Vagina (tissue), 2 donors: ENCODE measurements around the gene TP53I11. TPM values are rescaled to one million over a fixed set of nuclear protein-coding genes. Genes with fewer than 3 reads are reported as not detected.

Experiments used
- DNase-seq, 2 donors: peaks; one replicate each; pipeline ENCODE4 v3.0.0-alpha.2; 2017; ENCODE audit errors: extremely low spot score in 2 of 2
- H3K27ac ChIP-seq: fragments of 200-600 bp; sonication (generic); one replicate; pipeline ENCODE4 v1.5.1; 2019
- H3K27me3 ChIP-seq: fragments of 200-600 bp; sonication (generic); one replicate; pipeline ENCODE4 v1.5.1; 2019
- H3K36me3 ChIP-seq, 2 donors: fragments of 200-600 bp; sonication (generic); one replicate each; pipeline ENCODE4 v1.5.1; 2017 to 2019
- H3K4me1 ChIP-seq: fragments of 200-600 bp; sonication (generic); one replicate; pipeline ENCODE4 v1.5.1; 2019
- H3K4me3 ChIP-seq, 2 donors: fragments of 200-600 bp; sonication (generic); 1 replicate in 1 of 2; 2 replicates in 1 of 2; pipeline ENCODE4 v1.5.1; 2016 to 2019
- H3K9me3 ChIP-seq: fragments of 200-600 bp; sonication (generic); one replicate; pipeline ENCODE4 v1.5.1; 2019
- POLR2A ChIP-seq, 2 donors: fragments of 450-650 bp; IDR thresholded peaks; one replicate each; pipeline ENCODE4 v1.6.1; 2017; ENCODE audit warnings: antibody characterized with exemption in 2 of 2, mild to moderate bottlenecking in 2 of 2, moderate library complexity in 2 of 2
- POLR2AphosphoS5 ChIP-seq, 2 donors: sonication (generic); formaldehyde crosslinking; IDR thresholded peaks; one replicate each; pipeline ENCODE4 v1.9.0; 2017; ENCODE audit warnings: antibody characterized with exemption in 2 of 2, mild to moderate bottlenecking in 2 of 2, low read depth in 1 of 2; ENCODE audit not compliant: insufficient read depth in 1 of 2
- intact Hi-C: fragments of 100-400 bp; cut with DNase I; formaldehyde crosslinking; loops from one replicate; pipeline ENCODE4 v1.15.1; 2023
- total RNA-seq: library from RNA; depleted of rRNA; stranded (reverse); fragments of >200 nt; gene quantifications from one replicate; pipeline ENCODE4 v1.2.3, GENCODE V29; 2016
- TF ChIP-seq, protein P1 (sequence below), 3 experiments: fragments of 450-650 bp in 2 of 3; fragments of 200-600 bp in 1 of 3; sonication (generic) in 1 of 3; IDR thresholded peaks; one replicate each; pipeline ENCODE4 v1.5.1; 2017 to 2019; ENCODE audit warnings: antibody characterized with exemption in 3 of 3, mild to moderate bottlenecking in 2 of 3, moderate library complexity in 2 of 3

TP53I11 gene
- total RNA-seq, 1 donor from 2014 or later, result 50.6 TPM

GRCh38 chr11:44884056-44884455, 66.6 kb downstream of the TP53I11 start:
- no peaks in the 10 kb centered on the region for H3K36me3 ChIP-seq
- TF ChIP-seq, protein P1, sequence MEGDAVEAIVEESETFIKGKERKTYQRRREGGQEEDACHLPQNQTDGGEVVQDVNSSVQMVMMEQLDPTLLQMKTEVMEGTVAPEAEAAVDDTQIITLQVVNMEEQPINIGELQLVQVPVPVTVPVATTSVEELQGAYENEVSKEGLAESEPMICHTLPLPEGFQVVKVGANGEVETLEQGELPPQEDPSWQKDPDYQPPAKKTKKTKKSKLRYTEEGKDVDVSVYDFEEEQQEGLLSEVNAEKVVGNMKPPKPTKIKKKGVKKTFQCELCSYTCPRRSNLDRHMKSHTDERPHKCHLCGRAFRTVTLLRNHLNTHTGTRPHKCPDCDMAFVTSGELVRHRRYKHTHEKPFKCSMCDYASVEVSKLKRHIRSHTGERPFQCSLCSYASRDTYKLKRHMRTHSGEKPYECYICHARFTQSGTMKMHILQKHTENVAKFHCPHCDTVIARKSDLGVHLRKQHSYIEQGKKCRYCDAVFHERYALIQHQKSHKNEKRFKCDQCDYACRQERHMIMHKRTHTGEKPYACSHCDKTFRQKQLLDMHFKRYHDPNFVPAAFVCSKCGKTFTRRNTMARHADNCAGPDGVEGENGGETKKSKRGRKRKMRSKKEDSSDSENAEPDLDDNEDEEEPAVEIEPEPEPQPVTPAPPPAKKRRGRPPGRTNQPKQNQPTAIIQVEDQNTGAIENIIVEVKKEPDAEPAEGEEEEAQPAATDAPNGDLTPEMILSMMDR (IDR thresholded peaks at IDR 0.05), result no peak
- no peak for TF ChIP-seq POLR2A (IDR thresholded peaks at IDR 0.05)
- no peak for TF ChIP-seq POLR2AphosphoS5 (IDR thresholded peaks at IDR 0.05; ENCODE audit: insufficient read depth in 1 of 2, low read depth in 1 of 2)
- H3K27ac ChIP-seq, result no peak overlapping the region
- peaks cover 20% of the 10 kb centered on the region for H3K4me1 ChIP-seq
- H3K27me3 ChIP-seq, result no peaks in the 10 kb centered on the region
- H3K9me3 ChIP-seq, result no peaks in the 10 kb centered on the region
- no peak overlapping the region for H3K4me3 ChIP-seq
- intact Hi-C loops, result no loop called here
- DNase-seq, result no peak

GRCh38 chr11:44883277-44883676, 67.4 kb downstream of the TP53I11 start:
- no peak for DNase-seq
- no peak overlapping the region for H3K27ac ChIP-seq
- no peaks in the 10 kb centered on the region for H3K9me3 ChIP-seq
- peaks cover 20% of the 10 kb centered on the region for H3K4me1 ChIP-seq
- H3K27me3 ChIP-seq, result no peaks in the 10 kb centered on the region
- no peak overlapping the region for H3K4me3 ChIP-seq
- H3K36me3 ChIP-seq, result no peaks in the 10 kb centered on the region
- TF ChIP-seq POLR2A (IDR thresholded peaks at IDR 0.05) (no peak), POLR2AphosphoS5 (IDR thresholded peaks at IDR 0.05; ENCODE audit: insufficient read depth in 1 of 2, low read depth in 1 of 2) (no peak)
- TF ChIP-seq, protein P1 (IDR thresholded peaks at IDR 0.05), result no peak
- intact Hi-C loops, result no loop called here

Other genes starting within 250 kb of the TP53I11 start
- 12.8 TPM for gene TSPAN18, start 223.9 kb downstream of the TP53I11 start, total RNA-seq
- 15.2 TPM for gene PRDM11, start 195.8 kb upstream of the TP53I11 start, total RNA-seq